ENCODE data around the gene SAMD15.

The SAMD15 gene

DNA sequence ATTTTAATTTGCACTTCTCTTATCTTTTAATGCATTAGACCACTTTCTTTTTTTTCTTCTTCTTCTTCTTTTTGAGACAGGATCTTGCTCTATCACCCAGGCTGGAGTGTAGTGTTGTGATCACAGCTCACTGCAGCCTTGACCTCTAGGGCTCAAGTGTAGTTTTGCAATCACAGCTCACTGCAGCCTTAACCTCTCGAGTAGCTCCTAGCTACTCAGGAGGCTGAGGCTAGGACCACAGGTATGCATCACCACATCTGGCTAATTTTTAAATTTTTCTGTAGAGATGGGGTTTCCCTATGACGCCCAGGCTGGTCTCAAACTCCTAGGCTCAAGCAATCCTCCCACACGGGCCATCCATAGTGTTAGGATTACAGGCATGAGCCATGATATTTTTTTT lies 13.0 kb upstream of the SAMD15 start:
- TF ChIP-seq, protein P1, sequence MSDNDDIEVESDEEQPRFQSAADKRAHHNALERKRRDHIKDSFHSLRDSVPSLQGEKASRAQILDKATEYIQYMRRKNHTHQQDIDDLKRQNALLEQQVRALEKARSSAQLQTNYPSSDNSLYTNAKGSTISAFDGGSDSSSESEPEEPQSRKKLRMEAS (IDR thresholded peaks at IDR 0.05; ENCODE audit: low read depth, low read length): no peak
- TF ChIP-seq MYC (IDR thresholded peaks at IDR 0.05; ENCODE audit: low read depth, low read length) (no peak), POLR2A (IDR thresholded peaks at IDR 0.05; ENCODE audit: extremely low read depth, insufficient read length) (no peak)
- TF ChIP-seq, protein P2, sequence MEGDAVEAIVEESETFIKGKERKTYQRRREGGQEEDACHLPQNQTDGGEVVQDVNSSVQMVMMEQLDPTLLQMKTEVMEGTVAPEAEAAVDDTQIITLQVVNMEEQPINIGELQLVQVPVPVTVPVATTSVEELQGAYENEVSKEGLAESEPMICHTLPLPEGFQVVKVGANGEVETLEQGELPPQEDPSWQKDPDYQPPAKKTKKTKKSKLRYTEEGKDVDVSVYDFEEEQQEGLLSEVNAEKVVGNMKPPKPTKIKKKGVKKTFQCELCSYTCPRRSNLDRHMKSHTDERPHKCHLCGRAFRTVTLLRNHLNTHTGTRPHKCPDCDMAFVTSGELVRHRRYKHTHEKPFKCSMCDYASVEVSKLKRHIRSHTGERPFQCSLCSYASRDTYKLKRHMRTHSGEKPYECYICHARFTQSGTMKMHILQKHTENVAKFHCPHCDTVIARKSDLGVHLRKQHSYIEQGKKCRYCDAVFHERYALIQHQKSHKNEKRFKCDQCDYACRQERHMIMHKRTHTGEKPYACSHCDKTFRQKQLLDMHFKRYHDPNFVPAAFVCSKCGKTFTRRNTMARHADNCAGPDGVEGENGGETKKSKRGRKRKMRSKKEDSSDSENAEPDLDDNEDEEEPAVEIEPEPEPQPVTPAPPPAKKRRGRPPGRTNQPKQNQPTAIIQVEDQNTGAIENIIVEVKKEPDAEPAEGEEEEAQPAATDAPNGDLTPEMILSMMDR (IDR thresholded peaks at IDR 0.05; ENCODE audit: low read depth, low read length): no peak
- no peak overlapping the region for H3K4me3 ChIP-seq (ENCODE audit: low read depth, low read length)
- no peak for DNase-seq (ENCODE audit: low read depth)

DNA sequence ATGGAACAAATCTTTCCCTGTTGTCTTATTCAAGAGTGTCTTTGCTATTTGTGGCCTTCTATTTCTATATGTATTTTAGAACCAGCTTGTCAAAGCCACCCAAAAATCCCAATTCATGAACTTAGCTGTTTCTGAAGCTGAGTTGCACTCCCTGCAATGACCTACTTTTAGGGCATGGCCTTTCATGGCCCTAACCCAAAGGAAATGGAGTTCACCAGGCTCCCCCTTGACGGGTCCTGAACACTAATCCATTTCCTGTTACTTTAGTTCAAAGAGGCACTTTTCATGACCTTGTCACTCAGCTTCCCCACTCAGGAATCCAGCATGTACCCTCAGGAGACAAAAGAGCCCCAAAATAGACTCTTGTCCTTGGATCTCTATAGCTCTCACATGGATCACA lies 7.9 kb upstream of the SAMD15 start:
- no peak for DNase-seq (ENCODE audit: low read depth)
- TF ChIP-seq POLR2A (IDR thresholded peaks at IDR 0.05; ENCODE audit: extremely low read depth, insufficient read length): no peak
- TF ChIP-seq, protein P1 (IDR thresholded peaks at IDR 0.05; ENCODE audit: low read depth, low read length): no peak
- TF ChIP-seq MYC (IDR thresholded peaks at IDR 0.05; ENCODE audit: low read depth, low read length): no peak
- TF ChIP-seq, protein P2 (IDR thresholded peaks at IDR 0.05; ENCODE audit: low read depth, low read length): no peak
- H3K4me3 ChIP-seq (ENCODE audit: low read depth, low read length): no peak overlapping the region

DNA sequence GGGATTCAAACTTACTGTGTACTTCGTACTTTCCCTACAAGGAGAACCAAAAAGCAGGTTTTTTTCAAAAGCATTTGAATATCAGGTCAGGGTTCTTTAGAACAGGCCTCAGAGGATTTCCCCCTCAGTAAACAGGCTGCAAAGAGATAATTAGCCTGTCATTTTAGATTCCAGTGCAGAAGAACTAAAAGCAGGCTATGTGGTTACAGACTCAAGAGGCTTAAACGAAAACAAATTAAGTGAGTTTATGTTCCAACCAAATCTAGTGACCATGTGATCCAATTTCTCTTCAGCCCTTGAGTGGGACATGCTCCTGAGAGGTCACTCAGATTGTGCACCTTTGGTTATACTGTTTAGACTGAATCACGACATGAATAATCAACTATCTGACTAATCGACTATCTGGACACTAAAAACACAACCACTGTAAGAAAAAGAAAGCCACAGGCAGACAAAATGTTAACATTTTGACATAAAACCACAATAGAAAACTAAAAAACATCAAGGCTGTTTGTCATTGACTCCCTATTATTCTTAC lies 4.8 kb upstream of the SAMD15 start:
- DNase-seq (ENCODE audit: low read depth): no peak
- H3K4me3 ChIP-seq (ENCODE audit: low read depth, low read length): no peak overlapping the region
- TF ChIP-seq POLR2A (IDR thresholded peaks at IDR 0.05; ENCODE audit: extremely low read depth, insufficient read length) (no peak), MYC (IDR thresholded peaks at IDR 0.05; ENCODE audit: low read depth, low read length) (no peak)
- TF ChIP-seq, protein P2 (IDR thresholded peaks at IDR 0.05; ENCODE audit: low read depth, low read length): no peak
- TF ChIP-seq, protein P1 (IDR thresholded peaks at IDR 0.05; ENCODE audit: low read depth, low read length): no peak

DNA sequence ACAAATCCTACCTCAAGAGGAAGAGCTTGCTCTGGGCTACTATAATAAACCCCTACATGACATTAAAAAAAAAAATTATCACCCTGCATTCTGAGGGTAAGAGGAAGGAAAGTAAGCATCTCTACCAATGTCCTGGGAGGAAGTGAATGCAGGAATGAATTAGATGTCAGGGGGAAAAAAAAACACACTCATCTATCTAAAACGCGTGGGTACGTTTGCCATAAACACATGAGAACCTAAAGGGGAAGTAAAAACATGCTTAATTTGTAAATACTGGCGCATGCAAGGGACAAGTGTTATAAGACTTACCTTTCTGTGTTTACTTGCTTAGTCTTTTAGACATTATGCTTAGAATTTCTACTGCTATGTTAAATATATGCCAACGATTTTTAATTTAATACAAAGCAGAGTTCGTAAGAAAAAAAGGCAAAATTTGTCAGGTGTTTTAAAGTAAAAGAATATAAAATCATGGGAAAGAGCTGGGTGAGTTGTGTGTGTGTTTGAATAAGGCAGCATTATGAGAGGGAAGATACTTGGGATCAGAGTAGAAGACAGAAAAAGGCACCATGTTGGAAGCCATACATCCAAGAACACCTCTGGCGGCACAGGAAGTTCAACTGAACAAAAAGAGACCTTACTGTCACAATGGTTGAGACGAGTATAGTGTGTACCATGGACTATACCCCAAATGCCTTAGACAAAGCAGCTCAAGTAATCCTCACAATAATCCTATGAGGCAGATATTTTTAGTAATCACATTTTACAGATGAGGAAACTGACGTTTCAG lies 1.8 kb upstream of the SAMD15 start:
- DNase-seq (ENCODE audit: low read depth): peak; percentile 43
- TF ChIP-seq, protein P2 (IDR thresholded peaks at IDR 0.05; ENCODE audit: low read depth, low read length): no peak
- TF ChIP-seq, protein P1 (IDR thresholded peaks at IDR 0.05; ENCODE audit: low read depth, low read length): no peak; the same call in 1 of the 2 replicates
- TF ChIP-seq MYC (IDR thresholded peaks at IDR 0.05; ENCODE audit: low read depth, low read length) (no peak), POLR2A (IDR thresholded peaks at IDR 0.05; ENCODE audit: extremely low read depth, insufficient read length) (no peak)
- peak overlapping the region; percentile 81 for H3K4me3 ChIP-seq (ENCODE audit: low read depth, low read length)

DNA sequence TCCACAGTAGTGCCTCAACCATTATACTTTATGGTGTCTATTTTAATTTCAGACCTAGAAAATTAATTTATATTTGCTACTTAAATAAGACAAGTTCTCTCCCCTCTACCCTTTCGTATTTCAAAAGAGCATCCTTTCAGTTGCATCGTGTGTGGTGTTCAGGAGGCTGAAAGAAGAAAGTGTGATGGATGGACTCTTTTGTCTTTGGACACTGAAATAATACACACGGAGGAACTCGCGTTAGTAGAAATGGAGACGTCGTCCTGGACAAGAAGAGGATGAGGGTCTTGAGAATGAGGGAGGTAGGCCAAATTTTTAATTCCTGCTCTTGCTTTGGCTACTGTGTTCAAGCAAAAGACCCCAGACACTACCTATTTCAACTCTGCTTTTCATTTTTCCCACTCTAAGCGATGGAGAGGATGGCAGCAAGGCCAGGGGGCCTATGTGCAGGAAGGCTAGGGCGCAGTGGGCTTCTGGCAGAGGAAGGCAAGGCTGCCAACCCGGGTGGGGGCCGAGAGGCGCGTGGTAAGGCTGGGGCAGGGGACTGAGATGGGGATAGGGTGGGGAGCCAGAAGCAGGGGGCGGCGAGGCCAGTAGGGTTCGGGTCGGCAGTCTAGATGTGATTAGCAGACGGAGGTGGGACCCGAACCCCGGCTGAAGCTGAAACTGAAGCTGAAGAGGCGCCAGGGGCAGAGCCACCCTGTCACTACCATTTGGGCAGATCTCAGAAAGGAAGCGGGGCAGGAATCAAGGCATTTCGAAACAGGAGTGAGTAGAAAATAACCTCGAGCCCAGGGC lies 1.0 kb upstream of the SAMD15 start:
- peak; percentile 56 for DNase-seq (ENCODE audit: low read depth)
- TF ChIP-seq POLR2A (IDR thresholded peaks at IDR 0.05; ENCODE audit: extremely low read depth, insufficient read length) (no peak), MYC (IDR thresholded peaks at IDR 0.05; ENCODE audit: low read depth, low read length) (no peak)
- TF ChIP-seq, protein P2 (IDR thresholded peaks at IDR 0.05; ENCODE audit: low read depth, low read length): no peak
- TF ChIP-seq, protein P1 (IDR thresholded peaks at IDR 0.05; ENCODE audit: low read depth, low read length): no peak
- peak overlapping the region; percentile 81 for H3K4me3 ChIP-seq (ENCODE audit: low read depth, low read length)
